ENCODE results near the gene CRIP2. TPM values are rescaled to one million over a fixed set of nuclear protein-coding genes. Genes with fewer than 3 reads are reported as not detected.

CRIP2 gene
- total and polyA plus RNA-seq, 2 donors (not counting 1 experiment from before 2014, with no cell fraction given), result 6.0 to 81.6 TPM

- H3K9me3 ChIP-seq (ENCODE audit: control extremely low read depth in 1 of 3, control insufficient read depth in 2 of 3, insufficient read depth in 1 of 3, low read length in 2 of 3), result no peaks in the 10 kb centered on the region
- H3K4me3 ChIP-seq (ENCODE audit: control extremely low read depth in 1 of 5, extremely low read depth in 1 of 5, insufficient read depth in 1 of 5, low read depth in 2 of 5, low read length in 4 of 5), result peak overlapping the region in 4 of 5 experiments; percentile 59 to 88 (median 76)
- peaks cover 9% of the 10 kb centered on the region for H3K79me2 ChIP-seq (ENCODE audit: control insufficient read depth, insufficient read depth, low read length)
- Mint-ChIP-seq H3K27me3 (no peaks in the 10 kb centered on the region), H3K4me1 (peaks cover 47% of the 10 kb centered on the region), H3K9me3 (ENCODE audit: insufficient read depth) (no peaks in the 10 kb centered on the region), H3K27ac (peak overlapping the region; percentile 97), H3K4me3 (peak overlapping the region; percentile 90)
- ChIA-PET POLR2A (no interaction called here), CTCF (interaction anchor here (0.9 to 4.5 kb wide), 6 partner anchors 9 to 123 kb away, joined by 3 to 121 read pairs (median 22); no protein-coding TSS in a partner anchor)
- peak overlapping the region; percentile 96 for H3K9ac ChIP-seq (ENCODE audit: low read length)
- H3K27me3 ChIP-seq (replicated peaks in 1 of 4; ENCODE audit: control extremely low read depth in 1 of 4, control insufficient read depth in 3 of 4, insufficient read depth in 4 of 4, low read length in 3 of 4), result no peaks in the 10 kb centered on the region
- no peak for ATAC-seq (ENCODE audit: low read depth)
- DNase-seq, result peak; percentile 42
- H3K27ac ChIP-seq (ENCODE audit: low read length in 2 of 2), result peak overlapping the region; percentile 95 to 99
- intact Hi-C loops (cut with micrococcal nuclease), result loop anchor here (10.0 kb wide), 1 partner anchor 423 kb away; the partner anchor contains the start of gene GPR132
- TF ChIP-seq CTCF (IDR thresholded peaks at IDR 0.05) (no peak), EZH2 (IDR thresholded peaks at IDR 0.05; ENCODE audit: borderline replicate concordance, insufficient read depth, low read depth, low read length, poor library complexity, severe bottlenecking) (no peak)
- H3K4me1 ChIP-seq (ENCODE audit: control insufficient read depth in 2 of 2, insufficient read depth in 2 of 2, low read length in 2 of 2), result peaks cover 39 to 71% of the 10 kb centered on the region in 2 donors
- H3K36me3 ChIP-seq (replicated peaks in 1 of 2; ENCODE audit: control extremely low read depth in 1 of 2, control insufficient read depth in 1 of 2, extremely low read depth in 1 of 2, insufficient read depth in 2 of 2, low read length in 1 of 2), result peaks cover 0 to 9% of the 10 kb centered on the region in 2 experiments
- H3K4me2 ChIP-seq (replicated peaks; ENCODE audit: low read depth, low read length, poor library complexity, severe bottlenecking), result peak overlapping the region; percentile 100
- H4K20me1 ChIP-seq (ENCODE audit: control insufficient read depth, insufficient read depth, low read length, poor library complexity, severe bottlenecking), result peaks cover 26% of the 10 kb centered on the region
- peak overlapping the region; percentile 30 for H2AFZ ChIP-seq (ENCODE audit: insufficient read depth, low read depth, low read length, poor library complexity, severe bottlenecking)
- WGBS (ENCODE audit: insufficient coverage), result 61% methylated on average over 26 of the region's 26 CpGs
Observed at GRCh38 chr14:105487986-105488777, 13.6 kb downstream of the CRIP2 start.

Measured in B cell (primary cell).